ENCODE results near the gene SORCS3. TPM values are rescaled to one million over a fixed set of nuclear protein-coding genes. Genes with fewer than 3 reads are reported as not detected.

Gene SORCS3
- total and polyA plus RNA-seq, 2 of the 13 experiments (the other 11 are each of a cell fraction or from before 2014, with no cell fraction given) = 0.07 TPM; not detected in 1

- FAIRE-seq (no peak), ATAC-seq (no peak), DNase-seq (ENCODE audit: low spot score) (no peak)
- no peak overlapping the region for H3K4me2 ChIP-seq (ENCODE audit: low read depth, low read length)
- 17% methylated on average over 14 of the region's 14 CpGs for WGBS (ENCODE audit: low lambda C conversion rate)
- H3K9me3 ChIP-seq (ENCODE audit: low read length) = no peaks in the 10 kb centered on the region
- intact Hi-C loops (cut with micrococcal nuclease; ENCODE audit: unreplicated experiment) = no loop called here
- POLR2A ChIA-PET = no interaction called here
- no peaks in the 10 kb centered on the region for H4K20me1 ChIP-seq (ENCODE audit: insufficient read depth, low read length)
- CTCF ChIA-PET (ENCODE audit: low intra/inter-chr PET ratio, low total read pairs) = no interaction called here
- in situ Hi-C loops (cut with HindIII; ENCODE audit: extremely low pct_ligation_motif_present, low pct_unique_long_range_greater_than_20kb) = no loop called here
- no peaks in the 10 kb centered on the region for H3K79me2 ChIP-seq (ENCODE audit: insufficient read depth, low read length)
- BruUV-seq (replicated peaks) = no TSS peak
- no peak overlapping the region for H2AFZ ChIP-seq (ENCODE audit: low read length)
- no peaks in the 10 kb centered on the region for H3K4me1 ChIP-seq (ENCODE audit: insufficient read depth, low read length)
- TF ChIP-seq USF2 (IDR thresholded peaks at IDR 0.05; ENCODE audit: low read depth, low read length) = no peak
- no peak for TF ChIP-seq USF2 (CRISPR knock-in tag; IDR thresholded peaks at IDR 0.05; ENCODE audit: borderline replicate concordance)
- peaks cover 0 to 8% of the 10 kb centered on the region in 2 experiments; a peak in 4 of 5 replicates for H3K27me3 ChIP-seq (ENCODE audit: control insufficient read depth in 1 of 2, insufficient read depth in 2 of 2, low read length in 2 of 2)
- H3K4me3 ChIP-seq (replicated peaks in 1 of 3; ENCODE audit: insufficient read depth in 1 of 3, low read depth in 2 of 3, low read length in 3 of 3) = no peak overlapping the region
- H3K9ac ChIP-seq (ENCODE audit: insufficient read depth, low read depth, low read length) = no peak overlapping the region
- H3K36me3 ChIP-seq (replicated peaks in 1 of 2; ENCODE audit: control insufficient read depth in 1 of 2, insufficient read depth in 2 of 2, low read length in 2 of 2) = no peaks in the 10 kb centered on the region
- H3K27ac ChIP-seq (ENCODE audit: extremely low read length, insufficient read depth, low read length) = no peak overlapping the region
Measured at GRCh38 chr10:104735036-104735756, 94.1 kb downstream of the SORCS3 start.

GRCh38 chr10:104735757-104736391 is 94.8 kb downstream of the SORCS3 start:
- TF ChIP-seq HNF4G (IDR thresholded peaks at IDR 0.05; ENCODE audit: borderline replicate concordance, low read depth, low read length) (no peak), HNF4G (CRISPR knock-in tag; IDR thresholded peaks at IDR 0.05; ENCODE audit: borderline replicate concordance, low read depth) (no peak), RARA (CRISPR knock-in tag; IDR thresholded peaks at IDR 0.05) (no peak)
- BruUV-seq (replicated peaks) = no TSS peak
- in situ Hi-C loops (cut with HindIII; ENCODE audit: extremely low pct_ligation_motif_present, low pct_unique_long_range_greater_than_20kb) (no loop called here), intact Hi-C loops (cut with micrococcal nuclease; ENCODE audit: unreplicated experiment) (no loop called here)
- Histone ChIP-seq H3K27ac (ENCODE audit: extremely low read length, insufficient read depth, low read length) (no peak overlapping the region), H3K4me2 (ENCODE audit: low read depth, low read length) (no peak overlapping the region), H3K4me1 (ENCODE audit: insufficient read depth, low read length) (no peaks in the 10 kb centered on the region), H3K9me3 (ENCODE audit: low read length) (no peaks in the 10 kb centered on the region), H2AFZ (ENCODE audit: low read length) (no peak overlapping the region), H3K27me3 (ENCODE audit: control insufficient read depth in 1 of 2, insufficient read depth in 2 of 2, low read length in 2 of 2) (peaks cover 0 to 8% of the 10 kb centered on the region in 2 experiments; a peak in 4 of 5 replicates), H3K36me3 (replicated peaks in 1 of 2; ENCODE audit: control insufficient read depth in 1 of 2, insufficient read depth in 2 of 2, low read length in 2 of 2) (no peaks in the 10 kb centered on the region), H4K20me1 (ENCODE audit: insufficient read depth, low read length) (no peaks in the 10 kb centered on the region), H3K4me3 (replicated peaks in 1 of 3; ENCODE audit: insufficient read depth in 1 of 3, low read depth in 2 of 3, low read length in 3 of 3) (no peak overlapping the region), H3K9ac (ENCODE audit: insufficient read depth, low read depth, low read length) (no peak overlapping the region), H3K79me2 (ENCODE audit: insufficient read depth, low read length) (no peaks in the 10 kb centered on the region)
- FAIRE-seq (no peak), DNase-seq (ENCODE audit: low spot score) (no peak), ATAC-seq (no peak)
- 15% methylated on average over 10 of the region's 10 CpGs for WGBS (ENCODE audit: low lambda C conversion rate)
- ChIA-PET CTCF (ENCODE audit: low intra/inter-chr PET ratio, low total read pairs) (no interaction called here), POLR2A (no interaction called here)

Measured in HepG2 (cell line).